ENCODE results near the gene BCAS3. TPM values are rescaled to one million over a fixed set of nuclear protein-coding genes. Genes with fewer than 3 reads are reported as not detected.

BCAS3 gene
- polyA plus RNA-seq, 3 donors, result 10.3 to 19.1 (median 14.7) TPM

- Mint-ChIP-seq H3K4me3 (peak overlapping the region; percentile 77 to 89), H3K4me1 (peaks cover 18% of the 10 kb centered on the region), H3K9me3 (peaks cover 0 to 41% (median 18%) of the 10 kb centered on the region in 7 donors), H3K36me3 (peaks cover 7 to 8% of the 10 kb centered on the region in 2 donors), H3K27me3 (ENCODE audit: low read depth in 3 of 3) (peaks cover 63 to 96% (median 77%) of the 10 kb centered on the region in 3 donors), H3K27ac (no peak overlapping the region)
- H3K36me3 ChIP-seq (replicated peaks in 1 of 2; ENCODE audit: control insufficient read depth in 1 of 2, insufficient read depth in 2 of 2, low read length in 2 of 2), result no peaks in the 10 kb centered on the region
- H3K4me3 ChIP-seq (replicated peaks in 1 of 3; ENCODE audit: low read depth in 2 of 3, low read length in 3 of 3), result peak overlapping the region; percentile 47 to 82 (median 58)
- intact Hi-C loops (cut with micrococcal nuclease), result loop anchor here (5.0 to 10.0 kb wide), 2 partner anchors 144 to 426 kb away; no protein-coding TSS in a partner anchor
- H3K4me2 ChIP-seq (replicated peaks; ENCODE audit: extremely low read depth, low read length, poor library complexity, severe bottlenecking), result peak overlapping the region; percentile 99
- H3K4me1 ChIP-seq (ENCODE audit: control insufficient read depth in 1 of 2, insufficient read depth in 2 of 2, low read length in 2 of 2), result peaks cover 38 to 43% of the 10 kb centered on the region in 2 donors
- DNase-seq, result no peak
- peak overlapping the region; percentile 97 for H2AFZ ChIP-seq (ENCODE audit: insufficient read depth, low read depth, low read length, poor library complexity, severe bottlenecking)
- peaks cover 5% of the 10 kb centered on the region for H4K20me1 ChIP-seq (ENCODE audit: insufficient read depth, low read length)
- TF ChIP-seq, protein P1, sequence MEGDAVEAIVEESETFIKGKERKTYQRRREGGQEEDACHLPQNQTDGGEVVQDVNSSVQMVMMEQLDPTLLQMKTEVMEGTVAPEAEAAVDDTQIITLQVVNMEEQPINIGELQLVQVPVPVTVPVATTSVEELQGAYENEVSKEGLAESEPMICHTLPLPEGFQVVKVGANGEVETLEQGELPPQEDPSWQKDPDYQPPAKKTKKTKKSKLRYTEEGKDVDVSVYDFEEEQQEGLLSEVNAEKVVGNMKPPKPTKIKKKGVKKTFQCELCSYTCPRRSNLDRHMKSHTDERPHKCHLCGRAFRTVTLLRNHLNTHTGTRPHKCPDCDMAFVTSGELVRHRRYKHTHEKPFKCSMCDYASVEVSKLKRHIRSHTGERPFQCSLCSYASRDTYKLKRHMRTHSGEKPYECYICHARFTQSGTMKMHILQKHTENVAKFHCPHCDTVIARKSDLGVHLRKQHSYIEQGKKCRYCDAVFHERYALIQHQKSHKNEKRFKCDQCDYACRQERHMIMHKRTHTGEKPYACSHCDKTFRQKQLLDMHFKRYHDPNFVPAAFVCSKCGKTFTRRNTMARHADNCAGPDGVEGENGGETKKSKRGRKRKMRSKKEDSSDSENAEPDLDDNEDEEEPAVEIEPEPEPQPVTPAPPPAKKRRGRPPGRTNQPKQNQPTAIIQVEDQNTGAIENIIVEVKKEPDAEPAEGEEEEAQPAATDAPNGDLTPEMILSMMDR (IDR thresholded peaks at IDR 0.05), result peak; percentile 66
- WGBS (ENCODE audit: insufficient coverage), result under 1% methylated on average over 16 of the region's 29 CpGs
- peaks cover 68 to 93% of the 10 kb centered on the region in 2 donors for H3K27me3 ChIP-seq (ENCODE audit: control insufficient read depth in 2 of 2, insufficient read depth in 2 of 2, low read length in 2 of 2)
- peak overlapping the region; percentile 59 for H3K9ac ChIP-seq (ENCODE audit: insufficient read depth, low read length, poor library complexity, severe bottlenecking)
- H3K79me2 ChIP-seq (ENCODE audit: insufficient read depth, low read length), result no peaks in the 10 kb centered on the region
- H3K9me3 ChIP-seq (replicated peaks in 1 of 2; ENCODE audit: control insufficient read depth in 1 of 2, insufficient read depth in 1 of 2, low read length in 2 of 2), result peaks cover 16 to 20% of the 10 kb centered on the region in 2 donors
- no peak overlapping the region for H3K27ac ChIP-seq (ENCODE audit: low read depth in 1 of 2, low read length in 2 of 2)
Measured at GRCh38 chr17:61411011-61411260, 733.3 kb downstream of the BCAS3 start.

DNA sequence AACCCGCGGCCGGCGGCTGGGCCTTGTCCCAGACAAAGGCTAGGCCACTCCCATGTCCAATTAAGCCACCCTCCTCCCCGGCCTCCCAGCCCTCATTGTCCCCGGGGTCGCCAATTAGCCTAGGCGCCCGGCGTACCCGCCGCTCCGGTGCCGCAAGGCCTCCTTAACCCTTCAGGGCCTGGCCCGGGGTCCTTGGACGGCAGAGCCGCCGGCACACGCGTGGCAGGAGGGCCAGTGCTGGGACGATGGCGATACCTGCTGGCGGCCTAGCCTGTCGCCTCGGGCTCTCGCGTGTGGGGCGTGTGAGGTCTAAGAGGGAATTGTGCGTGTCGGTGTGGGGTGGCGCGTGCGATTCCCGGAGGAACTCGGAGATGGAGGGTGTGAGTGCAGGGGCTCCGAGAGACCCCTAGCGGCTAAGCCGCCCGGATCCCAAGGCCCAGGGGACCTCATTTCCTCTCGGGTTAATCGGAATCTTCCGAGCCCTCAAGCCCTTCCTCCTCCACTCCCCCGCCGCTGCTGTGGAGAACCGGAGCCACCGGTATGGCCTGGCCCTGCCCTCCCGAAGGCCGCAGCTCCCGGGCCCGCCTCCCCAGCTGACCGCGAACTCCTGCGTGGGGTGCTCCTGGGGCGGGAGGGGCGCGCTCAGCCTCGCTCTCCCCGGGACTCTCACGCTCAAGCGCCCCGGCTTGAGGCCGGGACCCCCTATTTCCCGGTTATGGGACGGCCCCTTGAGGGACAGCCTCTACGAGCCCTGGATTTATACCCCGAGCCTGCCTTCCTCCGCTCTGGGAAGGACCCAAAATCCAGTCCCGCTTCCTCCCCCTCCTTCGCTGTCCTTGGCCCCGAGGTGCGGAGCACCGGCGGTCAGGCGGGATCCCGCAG, 733.9 kb downstream of the BCAS3 start:
- no peaks in the 10 kb centered on the region for H3K36me3 ChIP-seq (replicated peaks in 1 of 2; ENCODE audit: control insufficient read depth in 1 of 2, insufficient read depth in 2 of 2, low read length in 2 of 2)
- peak overlapping the region; percentile 47 to 82 (median 58) for H3K4me3 ChIP-seq (replicated peaks in 1 of 3; ENCODE audit: low read depth in 2 of 3, low read length in 3 of 3)
- 1% methylated on average over 63 of the region's 75 CpGs for WGBS (ENCODE audit: insufficient coverage)
- H2AFZ ChIP-seq (ENCODE audit: insufficient read depth, low read depth, low read length, poor library complexity, severe bottlenecking), result peak overlapping the region; percentile 97
- intact Hi-C loops (cut with micrococcal nuclease), result loop anchor here (5.0 to 10.0 kb wide), 2 partner anchors 143 to 426 kb away; no protein-coding TSS in a partner anchor
- peaks cover 16% of the 10 kb centered on the region in 2 donors for H3K9me3 ChIP-seq (replicated peaks in 1 of 2; ENCODE audit: control insufficient read depth in 1 of 2, insufficient read depth in 1 of 2, low read length in 2 of 2)
- H3K4me1 ChIP-seq (ENCODE audit: control insufficient read depth in 1 of 2, insufficient read depth in 2 of 2, low read length in 2 of 2), result peaks cover 38 to 46% of the 10 kb centered on the region in 2 donors
- H3K27me3 ChIP-seq (ENCODE audit: control insufficient read depth in 2 of 2, insufficient read depth in 2 of 2, low read length in 2 of 2), result peaks cover 63 to 92% of the 10 kb centered on the region in 2 donors
- Mint-ChIP-seq H3K4me3 (peak overlapping the region; percentile 77 to 89), H3K27ac (no peak overlapping the region), H3K9me3 (peaks cover 0 to 41% (median 18%) of the 10 kb centered on the region in 7 donors), H3K36me3 (peaks cover 7 to 10% of the 10 kb centered on the region in 2 donors), H3K4me1 (peaks cover 18% of the 10 kb centered on the region), H3K27me3 (ENCODE audit: low read depth in 3 of 3) (peaks cover 60 to 95% (median 71%) of the 10 kb centered on the region in 3 donors)
- no peak overlapping the region for H3K27ac ChIP-seq (ENCODE audit: low read depth in 1 of 2, low read length in 2 of 2)
- H4K20me1 ChIP-seq (ENCODE audit: insufficient read depth, low read length), result peaks cover 5% of the 10 kb centered on the region
- TF ChIP-seq, protein P1 (IDR thresholded peaks at IDR 0.05), result no peak
- H3K79me2 ChIP-seq (ENCODE audit: insufficient read depth, low read length), result no peaks in the 10 kb centered on the region
- peak overlapping the region; percentile 99 for H3K4me2 ChIP-seq (replicated peaks; ENCODE audit: extremely low read depth, low read length, poor library complexity, severe bottlenecking)
- peak overlapping the region; percentile 59 for H3K9ac ChIP-seq (ENCODE audit: insufficient read depth, low read length, poor library complexity, severe bottlenecking)
- DNase-seq, result peak in 2 of 3 donors; percentile 8 to 19

Measured in CD14-positive monocyte (primary cell).